Measurements from ENCODE around the gene MTUS2. TPM values are rescaled to one million over a fixed set of nuclear protein-coding genes. Genes with fewer than 3 reads are reported as not detected.

MTUS2 gene
- total RNA-seq, 1 experiment from 2014 or later = 6.6 TPM

DNA sequence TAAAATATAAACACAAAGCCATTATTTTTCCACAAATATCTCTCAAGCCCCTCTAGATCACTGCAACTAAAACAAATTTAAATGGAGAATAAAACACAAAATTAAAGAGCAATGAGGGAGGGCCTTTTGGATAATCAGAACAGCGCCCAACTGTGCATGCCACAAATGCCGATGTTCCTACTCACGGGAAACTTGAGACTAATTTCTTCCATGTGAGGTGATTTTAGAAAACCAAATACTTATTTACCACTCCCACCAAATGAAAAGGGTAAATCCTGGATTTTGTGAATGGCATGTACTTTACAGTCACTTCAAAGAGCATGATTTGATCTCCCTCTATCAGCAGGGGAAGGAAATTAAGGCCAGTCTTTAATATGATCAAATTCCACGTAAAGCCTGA is 700.5 kb downstream of the MTUS2 start:
- Histone ChIP-seq H3K27me3 (ENCODE audit: low read length) (no peaks in the 10 kb centered on the region), H3K27ac (ENCODE audit: low read length) (no peak overlapping the region), H2AFZ (ENCODE audit: low read length) (no peak overlapping the region), H4K20me1 (ENCODE audit: insufficient read depth, low read depth, low read length) (0 out of 2 replicates have a peak, but pooled peaks cover 5% of the 10 kb centered on the region), H3K36me3 (ENCODE audit: insufficient read depth, low read length) (peaks cover 27% of the 10 kb centered on the region), H3K79me2 (ENCODE audit: low read length) (peaks cover 3% of the 10 kb centered on the region; the same call in 1 of the 2 replicates), H3K4me1 (ENCODE audit: low read length) (no peaks in the 10 kb centered on the region), H3K9me3 (ENCODE audit: low read length) (no peaks in the 10 kb centered on the region), H3K9me2 (replicated peaks; ENCODE audit: insufficient read depth, low read length) (no peaks in the 10 kb centered on the region), H3K4me3 (ENCODE audit: low read length) (no peak overlapping the region), H3K9ac (ENCODE audit: low read length) (no peak overlapping the region), H3K4me2 (ENCODE audit: low read depth, low read length, poor library complexity, severe bottlenecking) (no peak overlapping the region)
- no peak for DNase-seq

DNA sequence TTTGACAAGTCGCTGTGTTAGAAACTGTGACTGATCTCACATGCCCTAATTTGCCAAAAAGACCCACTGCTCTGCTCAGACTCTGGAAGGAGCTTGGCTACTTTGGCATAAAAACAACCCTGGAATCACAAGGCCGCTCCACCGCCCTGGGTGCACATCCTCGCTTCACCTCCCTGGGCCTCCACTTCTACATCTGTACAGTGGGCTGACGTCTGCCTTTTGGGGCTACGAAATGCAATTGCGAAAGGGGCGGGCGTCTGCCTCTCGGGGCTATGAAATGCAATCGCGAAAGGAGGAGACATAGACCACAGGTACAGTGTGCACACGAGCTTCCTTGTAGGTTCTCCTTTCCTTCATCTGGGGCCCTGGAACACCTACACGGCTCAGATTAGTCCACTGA is 701.2 kb downstream of the MTUS2 start:
- Histone ChIP-seq H3K9me2 (replicated peaks; ENCODE audit: insufficient read depth, low read length) (no peaks in the 10 kb centered on the region), H3K79me2 (ENCODE audit: low read length) (peaks cover 6% of the 10 kb centered on the region; the same call in 1 of the 2 replicates), H3K36me3 (ENCODE audit: insufficient read depth, low read length) (peaks cover 27% of the 10 kb centered on the region), H3K4me1 (ENCODE audit: low read length) (no peaks in the 10 kb centered on the region), H4K20me1 (ENCODE audit: insufficient read depth, low read depth, low read length) (0 out of 2 replicates have a peak, but pooled peaks cover 5% of the 10 kb centered on the region), H2AFZ (ENCODE audit: low read length) (no peak overlapping the region), H3K27ac (ENCODE audit: low read length) (no peak overlapping the region), H3K27me3 (ENCODE audit: low read length) (no peaks in the 10 kb centered on the region), H3K4me2 (ENCODE audit: low read depth, low read length, poor library complexity, severe bottlenecking) (no peak overlapping the region), H3K9me3 (ENCODE audit: low read length) (no peaks in the 10 kb centered on the region), H3K4me3 (ENCODE audit: low read length) (no peak overlapping the region), H3K9ac (ENCODE audit: low read length) (no peak overlapping the region)
- DNase-seq = no peak

DNA sequence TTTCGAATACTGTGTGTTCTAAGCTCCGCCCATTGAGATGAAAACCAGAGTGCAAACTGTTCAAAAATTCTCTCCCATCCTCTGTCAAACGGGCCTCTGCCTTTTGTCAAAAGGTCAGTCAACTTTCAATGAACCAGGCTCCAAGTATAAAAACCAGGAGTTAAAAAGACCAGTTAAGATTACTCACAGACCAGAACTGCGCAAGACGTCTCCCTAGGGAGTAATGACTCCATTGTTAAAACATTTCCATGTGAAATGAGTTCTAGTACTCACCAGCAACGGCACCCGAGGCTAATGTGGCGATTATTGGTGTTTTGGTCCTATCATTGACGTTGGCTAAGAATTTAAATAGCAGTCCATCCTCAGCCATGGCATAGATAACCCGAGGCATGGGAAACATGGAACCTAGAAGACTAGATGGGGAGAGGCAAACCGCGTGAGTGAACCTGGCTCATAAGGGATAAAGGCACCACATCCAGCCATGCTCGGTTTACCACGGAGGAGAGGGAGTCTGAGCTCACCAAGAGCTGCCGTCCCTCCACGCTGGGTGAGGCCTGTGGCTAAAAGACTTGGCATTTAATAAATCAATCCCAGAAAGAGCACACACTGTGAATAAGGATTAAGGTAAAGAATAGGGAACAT is 702.0 kb downstream of the MTUS2 start:
- no peak overlapping the region for H2AFZ ChIP-seq (ENCODE audit: low read length)
- no peaks in the 10 kb centered on the region for H3K27me3 ChIP-seq (ENCODE audit: low read length)
- H3K9ac ChIP-seq (ENCODE audit: low read length) = no peak overlapping the region
- H3K79me2 ChIP-seq (ENCODE audit: low read length) = peaks cover 6% of the 10 kb centered on the region; the same call in 1 of the 2 replicates
- no peak overlapping the region for H3K27ac ChIP-seq (ENCODE audit: low read length)
- 0 out of 2 replicates have a peak, but pooled peaks cover 5% of the 10 kb centered on the region for H4K20me1 ChIP-seq (ENCODE audit: insufficient read depth, low read depth, low read length)
- H3K4me1 ChIP-seq (ENCODE audit: low read length) = no peaks in the 10 kb centered on the region
- H3K4me3 ChIP-seq (ENCODE audit: low read length) = no peak overlapping the region
- H3K9me3 ChIP-seq (ENCODE audit: low read length) = no peaks in the 10 kb centered on the region
- DNase-seq = no peak
- no peaks in the 10 kb centered on the region for H3K9me2 ChIP-seq (replicated peaks; ENCODE audit: insufficient read depth, low read length)
- peaks cover 27% of the 10 kb centered on the region for H3K36me3 ChIP-seq (ENCODE audit: insufficient read depth, low read length)
- H3K4me2 ChIP-seq (ENCODE audit: low read depth, low read length, poor library complexity, severe bottlenecking) = no peak overlapping the region

DNA sequence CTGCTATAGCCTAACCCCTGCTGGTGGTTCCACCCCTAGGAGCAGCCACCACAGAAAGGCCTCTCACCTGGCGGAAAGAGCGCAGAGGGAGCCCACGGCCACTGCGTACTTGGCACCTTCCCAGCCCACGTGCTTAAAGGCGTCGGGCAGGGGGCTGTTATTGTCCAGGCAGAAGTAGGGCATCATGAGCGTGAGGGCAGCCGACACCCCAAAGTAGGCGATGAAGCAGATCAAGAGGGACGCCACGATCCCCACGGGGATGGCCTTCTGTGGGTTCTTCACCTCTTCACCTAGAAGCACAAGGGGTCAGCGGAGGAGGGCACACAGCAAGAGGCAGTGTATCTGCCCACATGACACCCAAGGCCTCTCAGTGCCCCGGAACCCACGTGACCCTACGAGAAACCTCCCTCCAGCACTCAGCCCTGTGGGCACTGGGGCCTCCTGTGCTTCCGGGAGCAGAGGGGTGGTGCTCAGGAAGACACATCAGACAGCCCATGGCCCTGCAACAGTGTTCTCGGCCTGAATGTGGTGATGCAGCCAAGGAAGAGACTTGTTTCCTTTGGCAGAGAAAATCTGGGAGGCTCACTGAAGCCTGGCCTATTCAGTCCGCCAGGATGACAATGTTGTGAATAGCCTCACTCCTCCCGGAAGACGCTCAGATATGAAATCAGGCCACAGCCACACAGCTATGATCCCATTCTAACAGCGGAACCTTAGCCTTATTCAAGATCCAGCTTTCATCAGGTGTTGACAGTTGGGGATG is 703.2 kb downstream of the MTUS2 start:
- no peak overlapping the region for H2AFZ ChIP-seq (ENCODE audit: low read length)
- no peak overlapping the region for H3K4me3 ChIP-seq (ENCODE audit: low read length)
- H3K9ac ChIP-seq (ENCODE audit: low read length) = no peak overlapping the region
- H3K4me2 ChIP-seq (ENCODE audit: low read depth, low read length, poor library complexity, severe bottlenecking) = no peak overlapping the region
- no peaks in the 10 kb centered on the region for H3K27me3 ChIP-seq (ENCODE audit: low read length)
- H3K79me2 ChIP-seq (ENCODE audit: low read length) = peaks cover 6% of the 10 kb centered on the region; the same call in 1 of the 2 replicates
- DNase-seq = no peak
- H3K4me1 ChIP-seq (ENCODE audit: low read length) = no peaks in the 10 kb centered on the region
- no peak overlapping the region for H3K27ac ChIP-seq (ENCODE audit: low read length)
- H3K9me2 ChIP-seq (replicated peaks; ENCODE audit: insufficient read depth, low read length) = no peaks in the 10 kb centered on the region
- no peaks in the 10 kb centered on the region for H3K9me3 ChIP-seq (ENCODE audit: low read length)
- H4K20me1 ChIP-seq (ENCODE audit: insufficient read depth, low read depth, low read length) = 0 out of 2 replicates have a peak, but pooled peaks cover 5% of the 10 kb centered on the region
- H3K36me3 ChIP-seq (ENCODE audit: insufficient read depth, low read length) = peaks cover 22% of the 10 kb centered on the region

DNA sequence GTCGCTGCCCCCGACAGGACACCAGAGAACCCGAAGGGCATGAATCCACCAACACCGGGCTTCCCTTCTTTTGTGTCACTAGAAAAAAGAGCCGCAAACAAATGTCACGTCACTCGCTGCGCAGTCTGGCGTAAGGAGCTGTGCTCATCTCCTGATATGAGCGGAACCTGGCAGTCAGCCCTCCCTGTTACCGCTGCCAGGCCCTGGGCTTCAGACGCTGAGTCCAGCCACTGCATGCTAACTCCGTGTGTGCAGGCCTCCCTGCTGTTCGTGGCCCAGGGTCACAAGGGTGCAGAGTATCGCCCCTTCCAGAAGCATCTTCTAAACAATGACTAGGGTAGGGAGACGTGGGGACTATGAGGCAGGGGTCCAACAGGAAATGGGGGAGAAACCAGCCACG is 704.0 kb downstream of the MTUS2 start:
- 0 out of 2 replicates have a peak, but pooled peaks cover 5% of the 10 kb centered on the region for H4K20me1 ChIP-seq (ENCODE audit: insufficient read depth, low read depth, low read length)
- H3K9me2 ChIP-seq (replicated peaks; ENCODE audit: insufficient read depth, low read length) = no peaks in the 10 kb centered on the region
- H3K9ac ChIP-seq (ENCODE audit: low read length) = no peak overlapping the region
- H3K4me3 ChIP-seq (ENCODE audit: low read length) = no peak overlapping the region
- no peaks in the 10 kb centered on the region for H3K4me1 ChIP-seq (ENCODE audit: low read length)
- peaks cover 6% of the 10 kb centered on the region; the same call in 1 of the 2 replicates for H3K79me2 ChIP-seq (ENCODE audit: low read length)
- no peak overlapping the region for H2AFZ ChIP-seq (ENCODE audit: low read length)
- H3K36me3 ChIP-seq (ENCODE audit: insufficient read depth, low read length) = peaks cover 26% of the 10 kb centered on the region
- H3K4me2 ChIP-seq (ENCODE audit: low read depth, low read length, poor library complexity, severe bottlenecking) = no peak overlapping the region
- no peaks in the 10 kb centered on the region for H3K9me3 ChIP-seq (ENCODE audit: low read length)
- no peak overlapping the region for H3K27ac ChIP-seq (ENCODE audit: low read length)
- DNase-seq = no peak
- no peaks in the 10 kb centered on the region for H3K27me3 ChIP-seq (ENCODE audit: low read length)

DNA sequence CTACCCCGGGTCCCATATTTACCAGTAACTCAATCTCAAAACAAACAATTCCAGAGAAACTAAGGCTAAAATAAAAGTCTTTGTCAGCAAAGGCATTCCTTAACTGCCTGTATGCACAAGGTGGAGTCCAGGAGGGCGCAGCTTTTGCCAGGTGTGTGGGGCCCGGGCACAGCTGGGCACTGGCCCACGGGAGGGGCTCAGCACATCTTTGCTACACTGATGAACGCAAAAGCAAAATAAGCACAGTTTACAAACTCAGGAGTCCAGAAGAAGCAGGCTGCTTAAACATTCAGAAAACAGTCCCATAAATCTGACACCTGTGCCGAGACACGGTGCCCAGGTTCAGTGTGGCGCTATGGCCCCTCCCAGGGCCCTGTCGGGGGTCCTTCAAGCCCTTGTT is 704.5 kb downstream of the MTUS2 start:
- no peak overlapping the region for H3K27ac ChIP-seq (ENCODE audit: low read length)
- no peaks in the 10 kb centered on the region for H3K9me3 ChIP-seq (ENCODE audit: low read length)
- no peak overlapping the region for H3K4me3 ChIP-seq (ENCODE audit: low read length)
- DNase-seq = no peak
- no peak overlapping the region for H3K4me2 ChIP-seq (ENCODE audit: low read depth, low read length, poor library complexity, severe bottlenecking)
- peaks cover 6% of the 10 kb centered on the region; the same call in 1 of the 2 replicates for H3K79me2 ChIP-seq (ENCODE audit: low read length)
- no peak overlapping the region for H3K9ac ChIP-seq (ENCODE audit: low read length)
- no peaks in the 10 kb centered on the region for H3K27me3 ChIP-seq (ENCODE audit: low read length)
- H3K9me2 ChIP-seq (replicated peaks; ENCODE audit: insufficient read depth, low read length) = no peaks in the 10 kb centered on the region
- no peaks in the 10 kb centered on the region for H3K4me1 ChIP-seq (ENCODE audit: low read length)
- H4K20me1 ChIP-seq (ENCODE audit: insufficient read depth, low read depth, low read length) = 0 out of 2 replicates have a peak, but pooled peaks cover 5% of the 10 kb centered on the region
- no peak overlapping the region for H2AFZ ChIP-seq (ENCODE audit: low read length)
- peaks cover 29% of the 10 kb centered on the region for H3K36me3 ChIP-seq (ENCODE audit: insufficient read depth, low read length)

DNA sequence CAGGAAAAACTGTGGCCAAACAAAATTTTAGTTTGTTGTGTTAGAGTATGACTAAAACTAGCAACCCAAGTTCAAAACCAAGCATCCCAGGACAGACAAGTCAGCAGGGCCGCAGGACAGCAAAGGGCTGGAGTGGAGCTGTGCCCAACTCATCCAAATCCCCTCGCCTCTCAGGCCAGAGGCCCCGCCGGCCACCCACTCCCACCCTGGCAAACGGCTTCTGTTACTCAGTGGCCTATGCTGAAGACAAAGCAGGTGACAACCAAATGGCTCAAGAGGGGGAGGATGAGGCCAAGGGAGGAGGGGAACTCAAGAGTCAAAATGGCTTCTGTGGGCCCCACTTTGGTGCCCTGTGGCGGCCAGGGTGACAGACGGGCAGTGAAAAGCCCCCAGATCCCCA is 705.6 kb downstream of the MTUS2 start:
- Histone ChIP-seq H2AFZ (ENCODE audit: low read length) (no peak overlapping the region), H3K36me3 (ENCODE audit: insufficient read depth, low read length) (peaks cover 29% of the 10 kb centered on the region; the same call in 1 of the 2 replicates), H3K4me3 (ENCODE audit: low read length) (no peak overlapping the region), H3K9me3 (ENCODE audit: low read length) (no peaks in the 10 kb centered on the region), H3K4me1 (ENCODE audit: low read length) (no peaks in the 10 kb centered on the region), H4K20me1 (ENCODE audit: insufficient read depth, low read depth, low read length) (0 out of 2 replicates have a peak, but pooled peaks cover 2% of the 10 kb centered on the region), H3K9ac (ENCODE audit: low read length) (no peak overlapping the region), H3K27ac (ENCODE audit: low read length) (no peak overlapping the region), H3K9me2 (replicated peaks; ENCODE audit: insufficient read depth, low read length) (no peaks in the 10 kb centered on the region), H3K79me2 (ENCODE audit: low read length) (peaks cover 6% of the 10 kb centered on the region; the same call in 1 of the 2 replicates), H3K4me2 (ENCODE audit: low read depth, low read length, poor library complexity, severe bottlenecking) (no peak overlapping the region), H3K27me3 (ENCODE audit: low read length) (no peaks in the 10 kb centered on the region)
- DNase-seq = no peak

DNA sequence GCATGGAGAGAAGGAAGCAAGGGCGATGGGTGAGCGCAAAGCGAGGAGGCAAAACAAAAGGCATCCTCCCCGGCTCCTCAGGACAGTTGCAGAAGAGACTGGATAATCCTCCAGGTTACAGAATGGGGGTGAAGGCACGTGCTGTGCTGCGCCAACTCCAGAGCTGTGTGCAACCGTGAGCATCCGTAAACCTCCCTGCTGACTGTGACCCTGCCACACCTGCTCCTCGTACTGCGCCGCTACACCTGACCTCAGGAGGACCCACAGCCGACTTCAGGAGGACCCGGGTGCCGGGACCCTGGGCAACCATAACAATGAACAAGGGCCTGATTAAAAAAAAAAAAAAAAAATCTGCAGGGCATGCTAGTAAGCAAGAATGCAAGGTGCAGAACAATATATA is 706.6 kb downstream of the MTUS2 start:
- no peak overlapping the region for H3K4me2 ChIP-seq (ENCODE audit: low read depth, low read length, poor library complexity, severe bottlenecking)
- H3K27me3 ChIP-seq (ENCODE audit: low read length) = no peaks in the 10 kb centered on the region
- H3K79me2 ChIP-seq (ENCODE audit: low read length) = peaks cover 8% of the 10 kb centered on the region; the same call in 1 of the 2 replicates
- no peaks in the 10 kb centered on the region for H4K20me1 ChIP-seq (ENCODE audit: insufficient read depth, low read depth, low read length)
- no peak overlapping the region for H3K27ac ChIP-seq (ENCODE audit: low read length)
- no peak overlapping the region for H3K4me3 ChIP-seq (ENCODE audit: low read length)
- H3K9me2 ChIP-seq (replicated peaks; ENCODE audit: insufficient read depth, low read length) = no peaks in the 10 kb centered on the region
- DNase-seq = no peak
- H3K9ac ChIP-seq (ENCODE audit: low read length) = no peak overlapping the region
- peaks cover 31% of the 10 kb centered on the region; the same call in 1 of the 2 replicates for H3K36me3 ChIP-seq (ENCODE audit: insufficient read depth, low read length)
- no peak overlapping the region for H2AFZ ChIP-seq (ENCODE audit: low read length)
- H3K9me3 ChIP-seq (ENCODE audit: low read length) = no peaks in the 10 kb centered on the region
- H3K4me1 ChIP-seq (ENCODE audit: low read length) = no peaks in the 10 kb centered on the region

All from Karpas-422 (cell line).